Vagina (tissue), 2 donors: ENCODE measurements around the gene FOXD2.

Source experiments
- POLR2A ChIP-seq, 2 donors: fragments of 450-650 bp; IDR thresholded peaks; one replicate each; pipeline ENCODE4 v1.6.1; 2017; ENCODE audit warnings: antibody characterized with exemption in 2 of 2, mild to moderate bottlenecking in 2 of 2, moderate library complexity in 2 of 2
- POLR2AphosphoS5 ChIP-seq, 2 donors: sonication (generic); formaldehyde crosslinking; IDR thresholded peaks; one replicate each; pipeline ENCODE4 v1.9.0; 2017; ENCODE audit warnings: antibody characterized with exemption in 2 of 2, mild to moderate bottlenecking in 2 of 2, low read depth in 1 of 2; ENCODE audit not compliant: insufficient read depth in 1 of 2
- TF ChIP-seq, protein P1 (sequence below), 3 experiments: fragments of 450-650 bp in 2 of 3; fragments of 200-600 bp in 1 of 3; sonication (generic) in 1 of 3; IDR thresholded peaks; one replicate each; pipeline ENCODE4 v1.5.1; 2017 to 2019; ENCODE audit warnings: antibody characterized with exemption in 3 of 3, mild to moderate bottlenecking in 2 of 3, moderate library complexity in 2 of 3

- TF ChIP-seq POLR2A (IDR thresholded peaks at IDR 0.05) (no peak), POLR2AphosphoS5 (IDR thresholded peaks at IDR 0.05; ENCODE audit: insufficient read depth in 1 of 2, low read depth in 1 of 2) (no peak)
- TF ChIP-seq, protein P1, sequence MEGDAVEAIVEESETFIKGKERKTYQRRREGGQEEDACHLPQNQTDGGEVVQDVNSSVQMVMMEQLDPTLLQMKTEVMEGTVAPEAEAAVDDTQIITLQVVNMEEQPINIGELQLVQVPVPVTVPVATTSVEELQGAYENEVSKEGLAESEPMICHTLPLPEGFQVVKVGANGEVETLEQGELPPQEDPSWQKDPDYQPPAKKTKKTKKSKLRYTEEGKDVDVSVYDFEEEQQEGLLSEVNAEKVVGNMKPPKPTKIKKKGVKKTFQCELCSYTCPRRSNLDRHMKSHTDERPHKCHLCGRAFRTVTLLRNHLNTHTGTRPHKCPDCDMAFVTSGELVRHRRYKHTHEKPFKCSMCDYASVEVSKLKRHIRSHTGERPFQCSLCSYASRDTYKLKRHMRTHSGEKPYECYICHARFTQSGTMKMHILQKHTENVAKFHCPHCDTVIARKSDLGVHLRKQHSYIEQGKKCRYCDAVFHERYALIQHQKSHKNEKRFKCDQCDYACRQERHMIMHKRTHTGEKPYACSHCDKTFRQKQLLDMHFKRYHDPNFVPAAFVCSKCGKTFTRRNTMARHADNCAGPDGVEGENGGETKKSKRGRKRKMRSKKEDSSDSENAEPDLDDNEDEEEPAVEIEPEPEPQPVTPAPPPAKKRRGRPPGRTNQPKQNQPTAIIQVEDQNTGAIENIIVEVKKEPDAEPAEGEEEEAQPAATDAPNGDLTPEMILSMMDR (IDR thresholded peaks at IDR 0.05): no peak
Measured at GRCh38 chr1:47439819-47440598, 2.2 kb downstream of the FOXD2 start.
